Type B pancreatic cell (in vitro differentiated cells): ENCODE measurements around the gene GUCA2B. TPM values are rescaled to one million over a fixed set of nuclear protein-coding genes. Genes with fewer than 3 reads are reported as not detected.
A peak's percentile ranks its signal among the peaks of the same experiment; 100 is the strongest.

Experiments used
- DNase-seq: peaks from one replicate; pipeline ENCODE4 v3.0.0; 2021; ENCODE audit warnings: mixed read lengths; ENCODE audit not compliant: unreplicated experiment; ENCODE audit errors: extremely low spot score
- H3K27ac Mint-ChIP-seq: 2 replicates; pipeline ENCODE4 v1.8.0; 2021; ENCODE audit warnings: mild to moderate bottlenecking, mixed read lengths
- H3K27me3 Mint-ChIP-seq: 2 replicates; pipeline ENCODE4 v1.8.0; 2021; ENCODE audit warnings: mixed read lengths
- H3K36me3 Mint-ChIP-seq: 2 replicates; pipeline ENCODE4 v1.8.0; 2021; ENCODE audit warnings: mixed read lengths
- H3K4me1 Mint-ChIP-seq: one replicate; pipeline ENCODE4 v1.8.0; 2021; ENCODE audit warnings: mixed read lengths; ENCODE audit not compliant: unreplicated experiment
- H3K4me3 Mint-ChIP-seq: 2 replicates; pipeline ENCODE4 v1.8.0; 2021; ENCODE audit warnings: mild to moderate bottlenecking, mixed read lengths
- H3K9me3 Mint-ChIP-seq: 2 replicates; pipeline ENCODE4 v1.8.0; 2021; ENCODE audit warnings: mixed read lengths
- CTCF ChIP-seq: fragments of 200-600 bp; sonication (generic); conservative IDR thresholded peaks from 2 replicates; pipeline ENCODE4 v1.5.0; 2021; ENCODE audit warnings: antibody characterized with exemption, mild to moderate bottlenecking
- total RNA-seq: library from RNA; stranded (reverse); gene quantifications from 2 replicates; pipeline ENCODE4 v1.2.1, GENCODE V29; 2021; ENCODE audit warnings: low replicate concordance

Gene GUCA2B
- total RNA-seq, 1 donor from 2014 or later = 0.92 TPM

DNA sequence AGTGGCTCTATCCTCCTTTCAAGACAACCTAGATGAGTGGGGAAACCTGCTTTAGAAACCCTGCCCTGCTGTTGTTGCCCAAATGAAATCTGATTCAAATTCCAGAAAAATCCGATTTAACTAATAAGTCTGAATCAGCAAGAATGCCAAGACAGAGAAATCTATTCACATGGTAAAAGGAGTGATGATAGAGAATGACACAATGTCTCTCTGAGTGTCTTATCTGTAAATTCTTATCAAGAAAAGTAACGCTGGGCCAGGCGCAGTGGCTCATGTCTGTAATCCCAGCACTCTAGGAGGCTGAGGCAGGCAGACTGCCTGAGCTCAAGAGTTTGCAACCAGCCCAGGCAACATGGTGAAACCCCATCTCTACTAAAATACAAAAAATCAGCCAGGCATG is 25.0 kb downstream of the GUCA2B start:
- Mint-ChIP-seq H3K9me3 (no peaks in the 10 kb centered on the region), H3K4me3 (no peak overlapping the region), H3K27me3 (no peaks in the 10 kb centered on the region), H3K27ac (peak overlapping the region; percentile 42), H3K36me3 (peaks cover 7% of the 10 kb centered on the region), H3K4me1 (peaks cover 11% of the 10 kb centered on the region)
- DNase-seq = no peak
- TF ChIP-seq CTCF = no peak

- Mint-ChIP-seq H3K9me3 (no peaks in the 10 kb centered on the region), H3K36me3 (peaks cover 10% of the 10 kb centered on the region), H3K27me3 (no peaks in the 10 kb centered on the region), H3K4me3 (no peak overlapping the region), H3K27ac (no peak overlapping the region), H3K4me1 (peaks cover 4% of the 10 kb centered on the region)
- TF ChIP-seq CTCF = no peak
- DNase-seq = no peak
These were observed 26.1 kb downstream of the GUCA2B start for GRCh38 chr1:42179275-42179674.

GRCh38 chr1:42179900-42180329 is 26.7 kb downstream of the GUCA2B start:
- H3K27ac Mint-ChIP-seq = no peak overlapping the region
- no peak for TF ChIP-seq CTCF

GRCh38 chr1:42181687-42182086 is 28.5 kb downstream of the GUCA2B start:
- no peak for DNase-seq
- peaks cover 24% of the 10 kb centered on the region for H3K36me3 Mint-ChIP-seq
- H3K9me3 Mint-ChIP-seq = no peaks in the 10 kb centered on the region
- TF ChIP-seq CTCF = no peak
- no peak overlapping the region for H3K4me3 Mint-ChIP-seq
- peaks cover 3% of the 10 kb centered on the region for H3K4me1 Mint-ChIP-seq
- peak overlapping the region; percentile 7 for H3K27ac Mint-ChIP-seq
- H3K27me3 Mint-ChIP-seq = no peaks in the 10 kb centered on the region

More at GRCh38 chr1:42179900-42180329, 26.7 kb downstream of the GUCA2B start:
- Mint-ChIP-seq H3K4me3 (no peak overlapping the region), H3K4me1 (peaks cover 4% of the 10 kb centered on the region), H3K9me3 (no peaks in the 10 kb centered on the region), H3K27me3 (no peaks in the 10 kb centered on the region), H3K36me3 (peaks cover 15% of the 10 kb centered on the region)
- DNase-seq = no peak

DNA sequence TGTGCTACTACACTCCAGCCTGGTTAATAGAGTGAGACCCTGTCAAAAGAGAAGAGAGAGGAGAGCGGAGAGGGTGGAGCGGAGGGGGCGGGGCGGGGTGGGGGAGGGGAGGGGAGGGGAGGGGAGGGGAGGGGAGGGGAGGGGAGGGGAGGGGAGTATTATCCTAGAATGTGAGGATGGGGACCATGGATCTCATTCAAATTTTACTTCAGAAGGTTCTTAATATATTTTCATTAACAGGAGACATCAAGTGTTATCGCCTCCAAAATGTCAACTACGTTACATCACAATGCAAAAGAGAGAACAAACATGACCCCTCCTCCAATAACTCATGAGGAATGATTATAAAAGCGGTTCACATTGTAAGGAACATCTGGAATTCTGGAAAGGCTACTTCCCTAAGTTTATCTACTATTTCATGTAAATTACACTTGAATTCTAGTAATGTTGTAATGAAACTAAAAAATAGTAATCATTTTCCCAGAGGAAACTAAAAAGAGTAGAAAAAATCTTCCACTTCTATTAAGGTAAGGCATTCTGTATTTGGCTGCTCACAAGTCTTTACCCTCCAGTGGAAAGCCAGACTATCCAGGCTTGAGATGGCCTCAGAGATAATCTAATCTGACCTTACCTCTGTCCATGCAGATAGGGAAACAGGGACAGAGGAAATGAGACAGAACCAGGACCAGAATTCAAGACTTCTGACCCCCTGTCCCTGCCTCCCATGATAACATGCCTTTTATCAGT is 30.2 kb downstream of the GUCA2B start:
- Mint-ChIP-seq H3K27ac (no peak overlapping the region), H3K9me3 (no peaks in the 10 kb centered on the region), H3K27me3 (no peaks in the 10 kb centered on the region), H3K36me3 (peaks cover 34% of the 10 kb centered on the region), H3K4me3 (no peak overlapping the region), H3K4me1 (no peaks in the 10 kb centered on the region)
- DNase-seq = no peak
- TF ChIP-seq CTCF = no peak
